ENCODE data around the gene ZMYM2. TPM values are rescaled to one million over a fixed set of nuclear protein-coding genes. Genes with fewer than 3 reads are reported as not detected.

Gene ZMYM2
- total and polyA plus RNA-seq, 2 donors (not counting 3 experiments of a cell fraction or from before 2014, with no cell fraction given), result 14.7 to 75.3 TPM

- no TSS peak for BruUV-seq (replicated peaks)
- Histone ChIP-seq H3K27me3 (ENCODE audit: control insufficient read depth in 2 of 2, insufficient read depth in 2 of 2, low read length in 2 of 2) (no peaks in the 10 kb centered on the region), H3K79me2 (ENCODE audit: control insufficient read depth, insufficient read depth, low read length) (peaks cover 14% of the 10 kb centered on the region), H3K9ac (replicated peaks; ENCODE audit: extremely low read depth, insufficient read depth, low read length) (no peak overlapping the region), H2AFZ (ENCODE audit: low read depth, low read length) (no peak overlapping the region), H4K20me1 (replicated peaks; ENCODE audit: control insufficient read depth, extremely low read depth, insufficient read depth, low read length) (no peaks in the 10 kb centered on the region), H3K9me1 (replicated peaks; ENCODE audit: control insufficient read depth, extremely low read depth, insufficient read depth, low read length) (no peaks in the 10 kb centered on the region), H3K4me2 (ENCODE audit: insufficient read depth, low read length) (no peak overlapping the region), H3K4me3 (replicated peaks in 1 of 3; ENCODE audit: insufficient read depth in 1 of 3, low read depth in 1 of 3, low read length in 3 of 3) (no peak overlapping the region), H3K9me3 (replicated peaks; ENCODE audit: control insufficient read depth, insufficient read depth, low read length) (no peaks in the 10 kb centered on the region), H3K36me3 (ENCODE audit: control insufficient read depth in 2 of 2, extremely low read depth in 1 of 2, insufficient read depth in 2 of 2, low read length in 2 of 2) (peaks cover 3 to 10% of the 10 kb centered on the region in 2 experiments), H3K27ac (ENCODE audit: insufficient read depth, low read depth, low read length) (no peak overlapping the region), H3K4me1 (ENCODE audit: control insufficient read depth, extremely low read depth, insufficient read depth, low read length) (no peaks in the 10 kb centered on the region)
- DNase-seq (ENCODE audit: low read depth, low spot score) (no peak), FAIRE-seq (no peak)
- TF ChIP-seq MYC (IDR thresholded peaks at IDR 0.05; ENCODE audit: low read depth, low read length), result no peak
- TF ChIP-seq MAX (IDR thresholded peaks at IDR 0.05; ENCODE audit: insufficient read depth, insufficient read length), result no peak
- no peak for TF ChIP-seq CTCF (IDR thresholded peaks at IDR 0.05; ENCODE audit: extremely low read depth in 1 of 2, insufficient read depth in 1 of 2, low read depth in 1 of 2, low read length in 2 of 2)
- TF ChIP-seq JUN (IDR thresholded peaks at IDR 0.05; ENCODE audit: borderline replicate concordance, insufficient read depth, insufficient read length, low read depth), result no peak
- no peak for TF ChIP-seq GATA2 (IDR thresholded peaks at IDR 0.05; ENCODE audit: insufficient read depth, insufficient read length, low read depth, low read length)
- TF ChIP-seq POLR2A (IDR thresholded peaks at IDR 0.05; ENCODE audit: low read depth, low read length), result no peak
- no peak for TF ChIP-seq EZH2 (IDR thresholded peaks at IDR 0.05; ENCODE audit: borderline replicate concordance, low read depth, low read length, severe bottlenecking)
- TF ChIP-seq POLR2AphosphoS5 (IDR thresholded peaks at IDR 0.05; ENCODE audit: insufficient read depth, low read depth, low read length), result no peak
- no peak for TF ChIP-seq FOS (IDR thresholded peaks at IDR 0.05; ENCODE audit: borderline replicate concordance, insufficient read depth, low read length)
- dilution Hi-C loops (cut with MboI; ENCODE audit: extremely low pct_ligation_motif_present, low sequenced_read_pairs) (no loop called here), intact Hi-C loops (cut with micrococcal nuclease) (no loop called here)
- ChIA-PET CTCF (no interaction called here), POLR2A (no interaction called here)
Measured at GRCh38 chr13:20044086-20044485, 85.6 kb downstream of the ZMYM2 start.
